Fibroblast of lung (primary cell): ENCODE data around the gene SUGCT. TPM values are rescaled to one million over a fixed set of nuclear protein-coding genes. Genes with fewer than 3 reads are reported as not detected.

Source experiments
- DNase-seq, 2 donors: peaks; one replicate each; pipeline versions ENCODE4 v3.0.0 to v3.0.0-alpha.2; 2010; ENCODE audit warnings: low read depth in 2 of 2
- H2AFZ ChIP-seq: 2 replicates; pipeline ENCODE4 v1.5.1; 2012; ENCODE audit warnings: low read length, control low read depth, inconsistent platforms
- H3K27ac ChIP-seq: 2 replicates; pipeline ENCODE4 v1.5.1; 2011; ENCODE audit warnings: low read length, control low read depth; ENCODE audit not compliant: insufficient read depth
- H3K27me3 ChIP-seq: 2 replicates; pipeline ENCODE4 v1.5.1; 2011; ENCODE audit warnings: mild to moderate bottlenecking, low read length; ENCODE audit not compliant: control insufficient read depth, insufficient read depth
- H3K36me3 ChIP-seq: 2 replicates; pipeline ENCODE4 v1.5.1; 2011; ENCODE audit warnings: low read length; ENCODE audit not compliant: control insufficient read depth, insufficient read depth
- H3K4me1 ChIP-seq: 2 replicates; pipeline ENCODE4 v1.5.1; 2011; ENCODE audit warnings: low read length; ENCODE audit not compliant: control insufficient read depth, insufficient read depth; ENCODE audit errors: extremely low read depth
- H3K4me2 ChIP-seq: 2 replicates; pipeline ENCODE4 v1.5.1; 2011; ENCODE audit warnings: low read length, control low read depth; ENCODE audit not compliant: insufficient read depth; ENCODE audit errors: extremely low read depth
- H3K4me3 ChIP-seq, 4 experiments: fragments of 200-600 bp in 1 of 4; sonication (generic) in 1 of 4; replicated peaks in 1 of 4; 2 replicates each; pipeline ENCODE4 v1.5.1; 2011 to 2016; ENCODE audit warnings: low read length in 4 of 4, low read depth in 3 of 4, mild to moderate bottlenecking in 3 of 4, control low read depth in 2 of 4, inconsistent platforms in 1 of 4, mixed read lengths in 1 of 4; ENCODE audit not compliant: insufficient read depth in 1 of 4; ENCODE audit errors: control extremely low read depth in 1 of 4
- H3K79me2 ChIP-seq: 2 replicates; pipeline ENCODE4 v1.5.1; 2012; ENCODE audit warnings: mild to moderate bottlenecking, low read length, inconsistent platforms; ENCODE audit not compliant: control insufficient read depth, insufficient read depth
- H3K9ac ChIP-seq: 2 replicates; pipeline ENCODE4 v1.5.1; 2011; ENCODE audit warnings: mild to moderate bottlenecking, low read length, control low read depth; ENCODE audit not compliant: insufficient read depth
- H3K9me3 ChIP-seq: 2 replicates; pipeline ENCODE4 v1.5.1; 2012; ENCODE audit warnings: low read depth, low read length; ENCODE audit not compliant: control insufficient read depth, insufficient read depth
- H4K20me1 ChIP-seq: 2 replicates; pipeline ENCODE4 v1.5.1; 2011; ENCODE audit warnings: low read length; ENCODE audit not compliant: control insufficient read depth, insufficient read depth; ENCODE audit errors: extremely low read depth
- EZH2 ChIP-seq: IDR thresholded peaks from 2 replicates; pipeline ENCODE4 v1.5.1; 2012; ENCODE audit warnings: low read length, control low read depth, mild to moderate bottlenecking; ENCODE audit errors: missing control alignments
- polyA plus RNA-seq, 2 donors: library from polyadenylated mRNA; depleted of rRNA in 1 of 2; stranded (reverse) in 1 of 2; unstranded in 1 of 2; fragments of >200 nt; gene quantifications; 2 replicates each; pipeline ENCODE4 v1.2.1, GENCODE V29; 2011 to 2012; ENCODE audit warnings: missing spikeins in 1 of 2
- total RNA-seq: library from RNA; depleted of rRNA; stranded (reverse); fragments of >200 nt; gene quantifications from 2 replicates; pipeline ENCODE4 v1.2.1, GENCODE V29; 2014
- TF ChIP-seq, protein P1 (sequence below), 2 donors: IDR thresholded peaks in 1 of 2; conservative IDR thresholded peaks in 1 of 2; 1 replicate in 1 of 2; 2 replicates in 1 of 2; pipeline ENCODE4 v1.5.1; 2011 to 2012; ENCODE audit warnings: low read length in 2 of 2, control low read depth in 1 of 2, inconsistent platforms in 1 of 2, low read depth in 1 of 2, mild to moderate bottlenecking in 1 of 2

The SUGCT gene
- total and polyA plus RNA-seq, 2 donors (not counting 1 experiment from before 2014, with no cell fraction given): 8.4 to 16.5 TPM

DNA sequence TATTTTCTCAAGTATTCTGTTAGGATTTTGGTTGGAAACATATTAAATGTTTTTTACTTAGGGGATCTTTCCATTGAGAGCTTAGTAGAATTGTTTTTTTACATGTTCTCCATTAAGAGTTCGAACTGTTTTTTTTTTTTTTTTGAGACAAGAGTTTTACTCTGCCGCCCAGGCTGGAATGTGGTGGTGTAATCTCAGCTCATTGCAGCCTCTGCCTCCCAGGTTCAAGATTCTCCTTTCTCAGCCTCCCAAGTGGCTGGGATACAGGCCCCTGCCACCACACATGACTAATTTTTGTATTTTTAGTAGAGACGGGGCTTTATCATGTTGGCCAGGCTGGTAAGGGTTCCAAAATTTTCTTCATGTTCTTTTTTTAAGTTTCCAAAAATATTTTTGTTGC, 33.6 kb upstream of the SUGCT start:
- no peak overlapping the region for H3K4me2 ChIP-seq
- TF ChIP-seq, protein P1, sequence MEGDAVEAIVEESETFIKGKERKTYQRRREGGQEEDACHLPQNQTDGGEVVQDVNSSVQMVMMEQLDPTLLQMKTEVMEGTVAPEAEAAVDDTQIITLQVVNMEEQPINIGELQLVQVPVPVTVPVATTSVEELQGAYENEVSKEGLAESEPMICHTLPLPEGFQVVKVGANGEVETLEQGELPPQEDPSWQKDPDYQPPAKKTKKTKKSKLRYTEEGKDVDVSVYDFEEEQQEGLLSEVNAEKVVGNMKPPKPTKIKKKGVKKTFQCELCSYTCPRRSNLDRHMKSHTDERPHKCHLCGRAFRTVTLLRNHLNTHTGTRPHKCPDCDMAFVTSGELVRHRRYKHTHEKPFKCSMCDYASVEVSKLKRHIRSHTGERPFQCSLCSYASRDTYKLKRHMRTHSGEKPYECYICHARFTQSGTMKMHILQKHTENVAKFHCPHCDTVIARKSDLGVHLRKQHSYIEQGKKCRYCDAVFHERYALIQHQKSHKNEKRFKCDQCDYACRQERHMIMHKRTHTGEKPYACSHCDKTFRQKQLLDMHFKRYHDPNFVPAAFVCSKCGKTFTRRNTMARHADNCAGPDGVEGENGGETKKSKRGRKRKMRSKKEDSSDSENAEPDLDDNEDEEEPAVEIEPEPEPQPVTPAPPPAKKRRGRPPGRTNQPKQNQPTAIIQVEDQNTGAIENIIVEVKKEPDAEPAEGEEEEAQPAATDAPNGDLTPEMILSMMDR (conservative IDR thresholded peaks at IDR 0.05 in 1 of 2, IDR thresholded peaks at IDR 0.05 in 1 of 2; ENCODE audit: low read depth in 1 of 2, low read length in 2 of 2): no peak
- no peak for TF ChIP-seq EZH2
- H3K4me3 ChIP-seq: no peak overlapping the region
- H3K36me3 ChIP-seq: no peaks in the 10 kb centered on the region
- no peak overlapping the region for H3K27ac ChIP-seq
- H2AFZ ChIP-seq: no peak overlapping the region
- no peaks in the 10 kb centered on the region for H4K20me1 ChIP-seq
- no peaks in the 10 kb centered on the region for H3K27me3 ChIP-seq
- H3K9ac ChIP-seq: no peak overlapping the region
- H3K9me3 ChIP-seq: no peaks in the 10 kb centered on the region
- H3K4me1 ChIP-seq: no peaks in the 10 kb centered on the region
- H3K79me2 ChIP-seq: no peaks in the 10 kb centered on the region
- no peak for DNase-seq

DNA sequence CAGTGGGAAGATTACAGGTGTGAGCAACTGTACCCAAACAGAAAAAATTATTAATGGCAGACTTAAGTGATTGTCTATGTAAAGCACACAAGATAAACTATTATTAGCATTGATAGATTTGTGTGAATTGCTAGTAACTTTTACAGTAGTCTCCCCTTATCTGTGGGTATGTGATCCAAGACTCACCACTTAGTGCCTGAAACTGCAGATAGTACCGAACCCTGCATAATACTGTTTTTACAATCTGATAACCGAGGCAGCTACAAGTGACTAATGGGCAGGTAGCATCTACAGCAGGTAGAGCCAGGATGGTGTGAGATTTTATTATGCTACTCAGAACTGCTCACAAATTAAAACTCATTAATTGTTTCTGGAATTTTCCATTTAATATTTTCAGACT, 31.9 kb upstream of the SUGCT start:
- H4K20me1 ChIP-seq: no peaks in the 10 kb centered on the region
- H3K4me1 ChIP-seq: no peaks in the 10 kb centered on the region
- DNase-seq: no peak
- no peak for TF ChIP-seq EZH2
- no peaks in the 10 kb centered on the region for H3K27me3 ChIP-seq
- no peak overlapping the region for H3K4me3 ChIP-seq
- H3K36me3 ChIP-seq: no peaks in the 10 kb centered on the region
- H3K9ac ChIP-seq: no peak overlapping the region
- H2AFZ ChIP-seq: no peak overlapping the region
- H3K79me2 ChIP-seq: no peaks in the 10 kb centered on the region
- H3K27ac ChIP-seq: no peak overlapping the region
- no peaks in the 10 kb centered on the region for H3K9me3 ChIP-seq
- H3K4me2 ChIP-seq: no peak overlapping the region

DNA sequence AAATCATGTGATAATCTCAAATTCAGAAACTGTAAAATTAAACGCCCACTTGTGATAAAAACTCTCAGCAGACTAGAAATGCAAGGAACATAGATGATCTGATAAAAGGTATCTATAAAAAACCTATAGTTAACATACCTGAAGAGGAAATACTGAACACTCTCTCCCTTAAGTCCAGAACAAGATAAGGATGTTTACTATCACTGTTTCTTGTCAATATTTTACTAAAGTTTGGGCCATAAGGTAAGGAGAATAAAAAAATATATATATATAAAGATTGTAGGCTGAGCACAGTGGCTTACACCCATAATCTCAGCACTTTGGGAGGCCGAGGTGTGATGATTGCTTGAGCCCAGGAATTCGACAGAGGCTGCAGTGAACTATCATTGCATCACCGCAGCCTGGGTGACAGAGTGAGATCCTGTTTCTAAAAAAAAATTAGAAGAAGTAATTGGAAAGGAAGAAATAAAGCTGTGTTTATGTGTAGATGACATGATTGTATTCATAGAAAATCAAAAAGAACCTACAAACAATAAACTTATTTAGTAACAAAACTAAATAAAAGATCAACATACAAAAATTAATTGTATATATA, 28.8 kb upstream of the SUGCT start:
- Histone ChIP-seq H3K4me1 (no peaks in the 10 kb centered on the region), H3K27ac (no peak overlapping the region), H3K4me3 (no peak overlapping the region), H3K9ac (no peak overlapping the region), H3K4me2 (no peak overlapping the region), H3K79me2 (no peaks in the 10 kb centered on the region), H2AFZ (no peak overlapping the region), H4K20me1 (no peaks in the 10 kb centered on the region), H3K27me3 (no peaks in the 10 kb centered on the region), H3K9me3 (no peaks in the 10 kb centered on the region), H3K36me3 (no peaks in the 10 kb centered on the region)
- no peak for TF ChIP-seq EZH2
- TF ChIP-seq, protein P1 (conservative IDR thresholded peaks at IDR 0.05 in 1 of 2, IDR thresholded peaks at IDR 0.05 in 1 of 2; ENCODE audit: low read depth in 1 of 2, low read length in 2 of 2): no peak
- DNase-seq: peak in 1 of 2 donors; percentile 22
